ENCODE measurements around the gene APAF1. TPM values are rescaled to one million over a fixed set of nuclear protein-coding genes. Genes with fewer than 3 reads are reported as not detected.
"Not testable (repeated sequence)": the region's sequence is repeated elsewhere in the genome, so short reads cannot be mapped to it uniquely, and the experiment has no call there.

The APAF1 gene, protein sequence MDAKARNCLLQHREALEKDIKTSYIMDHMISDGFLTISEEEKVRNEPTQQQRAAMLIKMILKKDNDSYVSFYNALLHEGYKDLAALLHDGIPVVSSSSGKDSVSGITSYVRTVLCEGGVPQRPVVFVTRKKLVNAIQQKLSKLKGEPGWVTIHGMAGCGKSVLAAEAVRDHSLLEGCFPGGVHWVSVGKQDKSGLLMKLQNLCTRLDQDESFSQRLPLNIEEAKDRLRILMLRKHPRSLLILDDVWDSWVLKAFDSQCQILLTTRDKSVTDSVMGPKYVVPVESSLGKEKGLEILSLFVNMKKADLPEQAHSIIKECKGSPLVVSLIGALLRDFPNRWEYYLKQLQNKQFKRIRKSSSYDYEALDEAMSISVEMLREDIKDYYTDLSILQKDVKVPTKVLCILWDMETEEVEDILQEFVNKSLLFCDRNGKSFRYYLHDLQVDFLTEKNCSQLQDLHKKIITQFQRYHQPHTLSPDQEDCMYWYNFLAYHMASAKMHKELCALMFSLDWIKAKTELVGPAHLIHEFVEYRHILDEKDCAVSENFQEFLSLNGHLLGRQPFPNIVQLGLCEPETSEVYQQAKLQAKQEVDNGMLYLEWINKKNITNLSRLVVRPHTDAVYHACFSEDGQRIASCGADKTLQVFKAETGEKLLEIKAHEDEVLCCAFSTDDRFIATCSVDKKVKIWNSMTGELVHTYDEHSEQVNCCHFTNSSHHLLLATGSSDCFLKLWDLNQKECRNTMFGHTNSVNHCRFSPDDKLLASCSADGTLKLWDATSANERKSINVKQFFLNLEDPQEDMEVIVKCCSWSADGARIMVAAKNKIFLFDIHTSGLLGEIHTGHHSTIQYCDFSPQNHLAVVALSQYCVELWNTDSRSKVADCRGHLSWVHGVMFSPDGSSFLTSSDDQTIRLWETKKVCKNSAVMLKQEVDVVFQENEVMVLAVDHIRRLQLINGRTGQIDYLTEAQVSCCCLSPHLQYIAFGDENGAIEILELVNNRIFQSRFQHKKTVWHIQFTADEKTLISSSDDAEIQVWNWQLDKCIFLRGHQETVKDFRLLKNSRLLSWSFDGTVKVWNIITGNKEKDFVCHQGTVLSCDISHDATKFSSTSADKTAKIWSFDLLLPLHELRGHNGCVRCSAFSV (N-terminal part only)
- 18.1 TPM for polyA plus RNA-seq (2013, experiment 1 of 2; ENCODE audit: insufficient read length)
- 21.6 TPM for polyA plus RNA-seq (2013, experiment 2 of 2; ENCODE audit: insufficient read length)

- DNase-seq = peak; percentile 98
These were observed at the start of gene APAF1, which contains the start of gene IKBIP for GRCh38 chr12:98644712-98645571. TSS of gene APAF1 (plus strand) at chr12:98645290. CDS start at chr12:98648360, 3,070 bp downstream. TSS of gene IKBIP (minus strand) at chr12:98644788. CDS start at chr12:98644701, 87 bp downstream.

DNA sequence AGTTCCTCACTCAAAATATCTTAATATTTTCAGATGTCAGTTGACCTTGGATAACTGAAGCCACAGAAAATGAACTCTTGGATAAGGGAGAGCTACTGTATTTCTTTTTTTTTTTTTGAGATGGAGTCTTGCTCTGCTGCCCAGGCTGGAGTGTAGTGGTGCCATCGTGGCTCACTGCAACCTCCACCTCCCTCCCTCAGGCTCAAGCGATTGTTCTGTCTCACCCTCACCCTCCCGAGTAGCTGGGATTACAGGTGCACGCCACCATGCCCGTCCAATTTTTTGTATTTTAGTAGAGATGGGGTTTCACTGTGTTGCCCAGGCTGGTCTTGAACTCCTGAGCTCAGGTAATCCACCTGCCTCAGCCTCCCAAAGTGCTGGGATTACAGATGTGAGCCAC is 47.8 kb upstream of the APAF1 start:
- DNase-seq = not testable (repeated sequence)

GRCh38 chr12:98601924-98602323 is 43.2 kb upstream of the APAF1 start:
- no peak for DNase-seq

DNA sequence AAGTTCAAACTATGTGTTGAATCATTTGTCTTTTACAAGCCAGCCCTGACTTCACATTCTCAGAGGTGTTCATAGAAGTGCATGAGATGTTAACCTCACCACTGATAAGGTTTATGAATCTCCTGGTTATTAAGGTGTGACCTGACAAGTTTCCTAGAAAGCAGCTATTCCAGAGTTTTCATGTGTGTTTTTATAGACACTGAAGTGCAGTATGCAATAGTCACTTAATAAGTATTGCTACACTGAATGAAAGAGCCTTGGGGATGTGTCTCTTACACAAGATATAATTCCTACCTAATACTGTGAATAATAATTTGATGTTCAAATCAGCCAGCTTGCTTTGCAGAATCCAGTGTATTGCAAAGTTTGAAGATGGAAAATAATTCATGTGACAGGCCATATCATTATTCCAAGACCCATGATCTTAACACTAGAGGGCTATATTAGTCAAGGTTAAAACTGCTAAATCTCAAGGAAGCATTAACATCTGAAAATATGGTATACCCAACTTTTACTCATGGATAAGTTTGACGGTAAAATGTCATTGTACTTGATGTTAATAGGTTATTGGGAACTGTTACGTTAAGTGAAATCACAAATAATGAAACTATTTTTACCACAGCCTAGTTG is 38.6 kb upstream of the APAF1 start:
- DNase-seq = no peak

DNA sequence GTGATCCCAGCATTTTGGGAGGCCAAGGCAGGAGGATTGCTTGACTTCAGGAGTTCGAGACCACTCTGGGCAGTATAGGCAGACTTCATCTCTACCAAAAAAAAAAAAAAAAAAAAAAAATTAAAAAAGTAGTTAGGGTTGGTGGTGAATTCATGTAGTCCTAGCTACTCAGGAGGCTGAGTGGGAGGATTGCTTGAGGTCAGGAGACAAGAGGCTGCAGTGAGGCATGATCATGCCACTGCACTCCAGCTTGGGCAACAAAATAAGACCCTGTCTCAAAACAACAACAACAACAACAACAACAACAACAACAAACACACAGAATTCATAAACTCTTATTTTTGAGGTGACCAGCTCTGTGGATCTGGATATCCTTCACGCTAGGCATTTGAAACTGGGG is 34.5 kb upstream of the APAF1 start:
- no peak for DNase-seq

GRCh38 chr12:98612696-98613334 is 32.3 kb upstream of the APAF1 start:
- no peak for DNase-seq

DNA sequence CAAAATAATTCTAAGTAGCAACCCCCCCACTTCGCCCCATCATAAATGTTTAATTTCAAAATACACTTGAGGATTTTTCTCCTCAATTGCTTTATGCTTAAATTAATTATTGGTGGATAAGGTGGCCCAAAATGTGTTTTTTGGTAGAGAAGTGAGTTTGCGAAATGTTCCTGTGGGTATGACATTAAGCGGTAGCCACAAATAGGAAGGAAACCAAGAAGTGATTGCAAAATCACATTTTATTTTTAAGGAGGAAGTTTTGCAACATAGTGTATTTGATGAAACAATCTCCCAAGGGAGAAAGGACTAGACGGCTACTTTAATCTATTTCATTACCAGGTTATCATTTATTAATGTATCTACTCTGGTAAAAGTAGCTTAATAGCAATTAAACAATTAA is 26.1 kb upstream of the APAF1 start:
- DNase-seq = peak; percentile 25

DNA sequence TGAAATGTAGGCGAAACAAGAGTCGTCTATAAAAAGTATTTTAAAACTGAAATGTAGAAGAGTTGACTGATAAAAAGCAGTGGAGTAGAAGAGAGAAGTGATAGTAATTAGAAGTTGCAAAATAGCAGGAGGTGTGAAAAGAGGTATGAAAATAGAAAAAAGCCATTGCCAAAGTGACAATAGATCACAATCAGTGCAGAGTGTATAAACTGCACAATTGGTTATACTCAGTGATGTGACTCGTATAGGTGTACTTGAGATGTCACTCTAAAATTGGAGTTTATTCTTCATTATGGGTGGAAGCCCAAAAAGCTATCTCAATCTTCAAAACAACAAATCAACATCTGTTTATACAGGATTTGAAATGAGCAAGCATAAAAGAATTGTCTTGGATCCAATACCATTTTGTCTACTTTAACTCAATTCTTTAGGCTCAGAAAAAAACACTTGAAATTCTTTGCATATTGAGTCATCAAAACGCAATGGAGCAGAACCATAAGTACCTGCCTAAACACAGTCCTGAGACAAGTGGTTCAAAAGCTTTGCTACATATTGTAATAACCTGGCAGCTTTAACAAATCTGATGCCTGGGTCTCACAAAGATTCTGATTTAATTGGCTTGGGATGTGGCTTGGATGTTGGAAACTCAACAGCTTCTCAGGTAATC is 9.3 kb upstream of the APAF1 start:
- peak; percentile 42 for DNase-seq

DNA sequence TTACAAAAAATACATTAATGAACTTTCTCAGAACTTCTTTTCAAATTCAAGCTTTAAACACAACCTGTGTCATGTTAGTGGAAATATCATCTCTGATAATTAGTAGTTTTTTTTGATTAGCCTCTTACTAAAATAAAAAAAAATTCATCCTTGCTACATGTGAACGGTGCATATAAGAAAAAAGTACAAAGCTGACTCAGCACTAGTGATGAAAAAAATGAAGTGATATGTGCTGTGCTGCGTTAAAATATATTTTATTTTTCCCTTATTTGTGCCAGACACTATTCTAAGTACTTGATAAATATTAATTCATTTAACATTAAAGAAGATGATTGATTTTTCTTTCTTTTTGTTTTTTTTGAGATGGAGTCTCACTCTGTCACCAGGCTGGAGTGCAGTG is 8.0 kb upstream of the APAF1 start:
- DNase-seq = no peak

DNA sequence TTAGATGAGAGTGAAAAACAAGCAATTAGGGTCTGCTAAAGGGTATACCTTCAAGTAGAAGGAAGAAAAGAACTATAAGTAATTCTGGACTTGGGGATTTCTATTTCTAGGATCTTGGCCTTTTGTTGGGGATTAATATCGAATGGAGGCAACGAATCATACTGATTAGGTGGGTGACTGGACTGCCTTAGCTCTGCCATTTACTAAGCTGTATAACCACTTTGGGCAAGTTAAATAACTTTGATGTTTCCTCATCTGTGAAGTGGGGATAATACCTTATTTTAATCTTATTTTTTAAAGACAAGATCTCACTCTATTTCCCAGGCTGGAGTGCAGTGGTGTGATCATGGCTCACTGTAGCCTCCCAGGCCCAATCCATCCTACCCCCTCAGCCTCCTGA is 7.1 kb upstream of the APAF1 start:
- DNase-seq = no peak

DNA sequence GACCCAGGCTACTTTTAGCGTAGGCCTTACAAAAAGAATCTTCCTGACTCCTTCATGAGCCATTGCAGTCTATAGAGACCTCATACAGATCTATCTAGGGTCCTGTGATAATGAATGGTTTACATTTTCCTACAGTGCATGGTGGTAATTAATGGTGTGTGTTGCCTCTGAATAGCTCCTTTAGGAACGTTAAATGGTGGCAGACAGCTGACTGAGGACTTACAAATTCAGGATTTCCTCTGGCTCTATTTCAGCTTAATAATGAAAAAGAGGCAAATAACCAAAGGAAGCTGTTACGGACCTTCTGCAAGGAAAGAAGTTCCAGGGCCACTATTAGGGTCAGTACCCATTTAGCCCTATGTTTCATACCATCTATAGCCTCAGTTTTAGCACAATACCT is 5.6 kb upstream of the APAF1 start:
- DNase-seq = no peak

GRCh38 chr12:98642801-98643200 is 2.3 kb upstream of the APAF1 start:
- DNase-seq = not testable (repeated sequence)

DNA sequence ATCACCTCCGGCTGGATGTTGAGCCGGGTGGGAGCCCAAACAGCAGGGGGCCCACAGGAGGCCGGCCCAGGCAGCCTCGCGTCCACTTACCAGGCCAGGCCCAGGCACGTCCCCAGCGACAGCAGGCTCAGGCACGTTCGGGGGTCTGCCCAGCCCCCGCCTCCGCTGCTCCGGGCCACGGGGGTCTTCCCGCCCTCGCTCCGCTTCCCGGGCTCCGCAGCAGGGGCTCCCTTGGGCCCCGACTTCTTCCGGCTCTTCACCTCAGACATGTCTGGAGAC is 718 bp upstream of the APAF1 start:
- no peak for DNase-seq

GRCh38 chr12:98645572-98646067 is 530 bp downstream of the APAF1 start:
- DNase-seq = no peak

- peak; percentile 51 for DNase-seq
These were observed 1.4 kb downstream of the APAF1 start for GRCh38 chr12:98646294-98647090.

DNA sequence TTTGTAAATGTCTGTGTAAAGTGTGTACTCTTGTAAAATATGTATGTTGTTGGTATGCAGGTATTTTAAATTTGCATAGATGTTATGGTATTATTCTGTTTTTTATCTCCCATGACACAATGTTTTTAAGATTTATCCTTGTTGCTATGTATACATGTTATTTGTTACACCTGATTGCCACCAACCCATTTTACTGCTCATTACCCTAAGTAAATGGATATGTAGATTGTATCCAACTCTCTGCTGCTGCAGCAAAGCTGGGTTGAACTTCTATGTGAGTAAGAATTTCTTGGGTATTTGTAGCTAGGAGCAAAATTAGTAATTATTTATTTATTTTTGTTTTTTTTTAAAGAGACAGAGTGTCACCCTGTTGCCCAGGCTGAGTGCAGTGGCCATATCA is 6.2 kb downstream of the APAF1 start:
- DNase-seq = no peak

- DNase-seq = peak; percentile 63
These were observed 8.9 kb downstream of the APAF1 start for GRCh38 chr12:98653866-98654493.

- no peak for DNase-seq
These were observed 11.4 kb downstream of the APAF1 start for GRCh38 chr12:98656289-98657101.
